Brain microvascular endothelial cell (primary cell): ENCODE results near the gene ATP2A2.

ENCODE experiments used
- DNase-seq: peaks from one replicate; pipeline ENCODE4 v3.0.0-alpha.2; 2020
- H3K27ac ChIP-seq: fragments of 250-450 bp; sonication (Bioruptor Pico); 2 replicates; pipeline ENCODE4 v1.5.1; 2020; ENCODE audit warnings: mild to moderate bottlenecking, moderate library complexity
- H3K27me3 ChIP-seq: fragments of 250-450 bp; sonication (Bioruptor Pico); replicated peaks from 2 replicates; pipeline ENCODE4 v1.5.1; 2020; ENCODE audit warnings: mild to moderate bottlenecking
- H3K36me3 ChIP-seq: fragments of 250-450 bp; sonication (Bioruptor Pico); replicated peaks from 2 replicates; pipeline ENCODE4 v1.5.1; 2020; ENCODE audit warnings: mild to moderate bottlenecking
- H3K4me3 ChIP-seq: 2 replicates; pipeline ENCODE4 v1.5.1; 2011; ENCODE audit warnings: low read depth, mild to moderate bottlenecking, control low read depth, low read length, moderate library complexity
- in situ Hi-C: cut with HindIII; loops from 2 replicates; pipeline ENCODE4 v1.10.0; 2017; ENCODE audit warnings: low sequenced_read_pairs, low pct_ligation_motif_present
- TF ChIP-seq, protein P1 (sequence below): IDR thresholded peaks from 2 replicates; pipeline ENCODE4 v1.5.1; 2011; ENCODE audit warnings: low read depth, mild to moderate bottlenecking, moderate library complexity, low read length, control low read depth, inconsistent platforms; ENCODE audit errors: missing control alignments

The ATP2A2 gene

DNA sequence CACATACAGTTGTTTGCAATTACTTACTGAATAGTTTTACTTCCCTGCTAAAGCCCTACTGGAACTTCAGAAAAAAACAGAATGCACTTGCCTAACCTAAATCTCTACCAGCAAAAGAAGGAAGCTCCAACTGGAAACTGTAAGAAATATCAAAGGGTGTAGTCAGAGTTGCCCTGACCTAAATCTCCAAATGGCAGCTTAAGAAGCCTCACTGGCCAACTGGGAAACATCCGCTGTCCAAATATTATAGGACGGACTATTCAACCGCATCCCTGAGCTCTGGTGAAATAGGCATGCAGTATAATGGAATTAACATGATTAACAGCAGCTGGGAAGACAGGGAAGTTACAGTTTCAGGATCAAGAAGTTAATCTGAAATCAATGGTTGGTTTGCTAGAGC lies 98.2 kb downstream of the ATP2A2 start:
- TF ChIP-seq, protein P1, sequence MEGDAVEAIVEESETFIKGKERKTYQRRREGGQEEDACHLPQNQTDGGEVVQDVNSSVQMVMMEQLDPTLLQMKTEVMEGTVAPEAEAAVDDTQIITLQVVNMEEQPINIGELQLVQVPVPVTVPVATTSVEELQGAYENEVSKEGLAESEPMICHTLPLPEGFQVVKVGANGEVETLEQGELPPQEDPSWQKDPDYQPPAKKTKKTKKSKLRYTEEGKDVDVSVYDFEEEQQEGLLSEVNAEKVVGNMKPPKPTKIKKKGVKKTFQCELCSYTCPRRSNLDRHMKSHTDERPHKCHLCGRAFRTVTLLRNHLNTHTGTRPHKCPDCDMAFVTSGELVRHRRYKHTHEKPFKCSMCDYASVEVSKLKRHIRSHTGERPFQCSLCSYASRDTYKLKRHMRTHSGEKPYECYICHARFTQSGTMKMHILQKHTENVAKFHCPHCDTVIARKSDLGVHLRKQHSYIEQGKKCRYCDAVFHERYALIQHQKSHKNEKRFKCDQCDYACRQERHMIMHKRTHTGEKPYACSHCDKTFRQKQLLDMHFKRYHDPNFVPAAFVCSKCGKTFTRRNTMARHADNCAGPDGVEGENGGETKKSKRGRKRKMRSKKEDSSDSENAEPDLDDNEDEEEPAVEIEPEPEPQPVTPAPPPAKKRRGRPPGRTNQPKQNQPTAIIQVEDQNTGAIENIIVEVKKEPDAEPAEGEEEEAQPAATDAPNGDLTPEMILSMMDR, result no peak
- in situ Hi-C loops, result no loop called here
- Histone ChIP-seq H3K27me3 (no peaks in the 10 kb centered on the region), H3K27ac (no peak overlapping the region), H3K4me3 (no peak overlapping the region), H3K36me3 (peaks cover 72% of the 10 kb centered on the region)
- no peak for DNase-seq

DNA sequence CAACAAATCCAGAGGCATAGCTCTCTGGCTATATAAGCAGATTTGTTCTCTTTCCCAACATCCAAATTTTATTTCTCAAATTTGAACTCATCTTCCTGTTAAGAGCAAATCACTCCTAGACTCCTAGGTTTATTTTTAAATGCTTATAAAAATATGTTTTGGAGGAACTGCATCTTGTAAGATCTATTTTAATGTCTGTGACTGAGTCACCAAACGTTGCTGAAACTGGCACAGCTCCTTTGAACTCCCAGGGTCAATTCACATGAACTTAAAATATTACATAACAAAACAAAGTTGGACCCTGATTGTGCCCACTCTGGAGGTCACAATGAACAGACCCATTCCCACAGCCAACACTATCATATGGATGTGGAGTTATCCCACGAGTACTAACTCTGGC lies 98.6 kb downstream of the ATP2A2 start:
- Histone ChIP-seq H3K27ac (no peak overlapping the region), H3K36me3 (peaks cover 69% of the 10 kb centered on the region), H3K4me3 (no peak overlapping the region), H3K27me3 (no peaks in the 10 kb centered on the region)
- TF ChIP-seq, protein P1, result no peak
- in situ Hi-C loops, result no loop called here
- DNase-seq, result no peak

DNA sequence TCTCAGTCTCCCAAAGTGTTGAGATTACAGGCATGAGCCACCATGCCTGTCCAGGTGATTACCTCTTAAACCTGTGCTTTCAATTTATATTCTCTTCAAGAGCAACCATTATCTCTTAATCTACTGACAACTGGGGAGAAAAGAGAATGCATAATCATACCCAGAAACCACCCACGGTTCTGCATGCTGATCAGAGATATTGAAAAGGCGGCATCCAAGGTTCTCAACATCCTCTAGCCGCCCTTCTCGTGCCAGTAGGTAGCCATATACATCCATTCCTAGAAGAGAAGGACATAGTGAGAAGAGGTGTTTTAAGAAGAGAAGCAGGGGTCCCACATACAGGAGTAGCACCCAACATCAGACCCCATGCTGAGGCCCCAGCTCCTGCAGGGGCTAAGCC lies 101.6 kb downstream of the ATP2A2 start:
- Histone ChIP-seq H3K4me3 (no peak overlapping the region), H3K36me3 (peaks cover 67% of the 10 kb centered on the region), H3K27ac (no peak overlapping the region), H3K27me3 (no peaks in the 10 kb centered on the region)
- DNase-seq, result no peak
- in situ Hi-C loops, result no loop called here
- TF ChIP-seq, protein P1, result no peak
